CD8-positive, alpha-beta memory T cell (primary cell): Measurements from ENCODE around the gene IFI44L. TPM values are rescaled to one million over a fixed set of nuclear protein-coding genes. Genes with fewer than 3 reads are reported as not detected.
A peak's percentile ranks its signal among the peaks of the same experiment; 100 is the strongest.

Experiments
- CTCF ChIA-PET: fragments of 350-600 bp; sonication (Branson Sonifier 250); formaldehyde crosslinking; loops from one replicate; lab custom pipeline; 2021; ENCODE audit warnings: antibody characterized with exemption; lab: Charles Lee
- POLR2A ChIA-PET: fragments of 350-600 bp; sonication (Branson Sonifier 250); formaldehyde crosslinking; loops from one replicate; lab custom pipeline; 2021; ENCODE audit warnings: antibody characterized with exemption; lab: Charles Lee
- DNase-seq, 5 donors: peaks; one replicate each; pipeline versions ENCODE4 v3.0.0 to v3.0.0-alpha.2; 2020 to 2022; ENCODE audit warnings: mixed read lengths in 1 of 5
- H3K27ac ChIP-seq: one replicate; pipeline ENCODE4 v1.7.0; 2013; ENCODE audit warnings: low read depth, mild to moderate bottlenecking, low read length, moderate library complexity
- H3K27me3 ChIP-seq: 2 replicates; pipeline ENCODE4 v1.7.0; 2013; ENCODE audit warnings: low read length, mild to moderate bottlenecking; ENCODE audit not compliant: insufficient read depth, poor library complexity, severe bottlenecking
- H3K36me3 ChIP-seq: 2 replicates; pipeline ENCODE4 v1.7.0; 2013; ENCODE audit warnings: mild to moderate bottlenecking, low read length, moderate library complexity; ENCODE audit not compliant: insufficient read depth
- H3K4me1 ChIP-seq: 2 replicates; pipeline ENCODE4 v1.7.0; 2013; ENCODE audit warnings: mild to moderate bottlenecking, low read length, moderate library complexity; ENCODE audit not compliant: insufficient read depth
- H3K4me3 ChIP-seq: 2 replicates; pipeline ENCODE4 v1.7.0; 2013; ENCODE audit warnings: mild to moderate bottlenecking, low read length
- H3K9me3 ChIP-seq: 2 replicates; pipeline ENCODE4 v1.7.0; 2013; ENCODE audit warnings: mild to moderate bottlenecking, low read length
- H3K27ac Mint-ChIP-seq, 8 donors: one replicate each; pipeline ENCODE4 v1.8.0; 2020 to 2021; ENCODE audit warnings: mixed read lengths in 8 of 8, mild to moderate bottlenecking in 6 of 8, inconsistent platforms in 3 of 8, moderate library complexity in 3 of 8
- H3K27me3 Mint-ChIP-seq, 2 donors: one replicate each; pipeline ENCODE4 v1.8.0; 2020 to 2021; ENCODE audit warnings: mixed read lengths in 2 of 2, mild to moderate bottlenecking in 1 of 2, moderate library complexity in 1 of 2
- H3K36me3 Mint-ChIP-seq, 3 donors: one replicate each; pipeline ENCODE4 v1.8.0; 2020 to 2021; ENCODE audit warnings: mixed read lengths in 3 of 3, inconsistent platforms in 1 of 3, mild to moderate bottlenecking in 1 of 3
- H3K4me1 Mint-ChIP-seq, 3 donors: one replicate each; pipeline ENCODE4 v1.8.0; 2020 to 2021; ENCODE audit warnings: mixed read lengths in 3 of 3, inconsistent platforms in 1 of 3, mild to moderate bottlenecking in 1 of 3
- H3K4me3 Mint-ChIP-seq, 7 donors: one replicate each; pipeline ENCODE4 v1.8.0; 2020 to 2021; ENCODE audit warnings: mixed read lengths in 7 of 7, mild to moderate bottlenecking in 6 of 7, moderate library complexity in 4 of 7, inconsistent platforms in 2 of 7
- H3K9me3 Mint-ChIP-seq, 5 donors: one replicate each; pipeline ENCODE4 v1.8.0; 2020 to 2022; ENCODE audit warnings: mixed read lengths in 5 of 5, mild to moderate bottlenecking in 3 of 5, moderate library complexity in 2 of 5, inconsistent platforms in 1 of 5
- polyA plus RNA-seq: library from polyadenylated mRNA; unstranded; fragments of 300-500 nt; fragmentation: Illumina TruSeq; gene quantifications from one replicate; pipeline ENCODE4 v1.2.3, GENCODE V29; 2021
- total RNA-seq, 2 experiments: library from RNA; stranded (reverse); gene quantifications; one replicate each; pipeline ENCODE4 v1.2.3, GENCODE V29; 2021

Gene IFI44L
- total and polyA plus RNA-seq, 3 experiments from 2014 or later, result 1.4 to 12.7 (median 2.3) TPM

- peak overlapping the region in 5 of 8 donors; percentile 28 to 82 (median 52) for H3K27ac Mint-ChIP-seq
Observed at GRCh38 chr1:78663923-78664322, 43.7 kb downstream of the IFI44L start.

DNA sequence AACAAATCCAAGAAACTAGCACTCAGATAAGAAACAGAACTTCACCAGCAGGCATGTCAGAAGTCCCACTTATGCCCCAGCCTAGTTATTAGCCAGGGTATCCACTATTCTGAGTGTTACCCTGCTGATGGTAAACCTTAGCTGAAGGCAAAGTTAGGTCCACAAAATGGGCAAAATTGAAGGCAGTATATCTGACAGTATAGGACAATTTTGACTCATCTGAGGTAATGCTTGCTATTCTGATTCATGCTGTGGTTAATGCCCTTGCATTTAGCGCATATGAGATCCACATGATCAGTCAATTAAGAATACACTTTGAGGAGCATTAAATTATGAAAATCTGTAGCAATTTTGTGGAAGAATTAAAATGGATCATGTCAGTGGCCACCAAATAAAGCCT is 44.5 kb downstream of the IFI44L start:
- no peak overlapping the region for H3K4me3 Mint-ChIP-seq
- H3K9me3 ChIP-seq, result no peaks in the 10 kb centered on the region
- peaks cover 0 to 5% (median 4%) of the 10 kb centered on the region in 3 donors for H3K4me1 Mint-ChIP-seq
- H3K27ac ChIP-seq, result no peak overlapping the region
- H3K4me1 ChIP-seq, result no peaks in the 10 kb centered on the region
- no peak overlapping the region for H3K27ac Mint-ChIP-seq
- peaks cover 16% of the 10 kb centered on the region for H3K36me3 ChIP-seq
- H3K27me3 ChIP-seq, result no peaks in the 10 kb centered on the region
- H3K4me3 ChIP-seq, result no peak overlapping the region
- POLR2A ChIA-PET, result no interaction called here
- H3K27me3 Mint-ChIP-seq, result no peaks in the 10 kb centered on the region
- H3K36me3 Mint-ChIP-seq, result peaks cover 0 to 39% (median 17%) of the 10 kb centered on the region in 3 donors
- no peaks in the 10 kb centered on the region for H3K9me3 Mint-ChIP-seq
- CTCF ChIA-PET, result interaction anchor here (1.0 to 1.7 kb wide), 2 partner anchors 19 to 47 kb away, joined by 3 to 6 read pairs; no protein-coding TSS in a partner anchor
- no peak for DNase-seq

More at GRCh38 chr1:78663923-78664322, 43.7 kb downstream of the IFI44L start:
- DNase-seq, result no peak
- H3K9me3 Mint-ChIP-seq, result no peaks in the 10 kb centered on the region
- no peak overlapping the region for H3K27ac ChIP-seq
- peaks cover 3 to 47% (median 23%) of the 10 kb centered on the region in 3 donors for H3K36me3 Mint-ChIP-seq
- H3K4me3 ChIP-seq, result no peak overlapping the region
- CTCF ChIA-PET, result no interaction called here
- peaks cover 0 to 8% (median 5%) of the 10 kb centered on the region in 3 donors for H3K4me1 Mint-ChIP-seq
- no peaks in the 10 kb centered on the region for H3K27me3 ChIP-seq
- no peaks in the 10 kb centered on the region for H3K27me3 Mint-ChIP-seq
- H3K9me3 ChIP-seq, result no peaks in the 10 kb centered on the region
- POLR2A ChIA-PET, result no interaction called here
- H3K4me3 Mint-ChIP-seq, result no peak overlapping the region
- H3K4me1 ChIP-seq, result no peaks in the 10 kb centered on the region
- peaks cover 23% of the 10 kb centered on the region for H3K36me3 ChIP-seq

DNA sequence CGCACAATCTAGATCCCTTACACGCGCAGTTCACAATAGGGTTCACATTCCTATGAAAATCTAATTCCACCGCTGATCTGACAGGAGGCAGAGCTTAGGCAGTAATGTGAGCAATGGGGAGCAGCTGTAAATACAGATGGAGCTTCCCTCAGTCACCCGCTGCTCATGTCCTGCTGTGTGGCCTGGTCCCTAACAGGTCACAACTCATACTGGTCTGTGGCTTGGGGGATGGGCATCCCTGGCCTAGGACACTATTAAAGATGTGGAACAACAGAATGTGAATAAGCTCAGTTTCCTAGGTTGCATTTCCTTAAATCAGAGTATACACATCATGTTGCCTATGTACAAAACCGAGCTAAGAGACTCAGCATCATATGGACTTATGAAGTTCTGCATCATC is 45.6 kb downstream of the IFI44L start:
- Mint-ChIP-seq H3K27me3 (no peaks in the 10 kb centered on the region), H3K36me3 (peaks cover 0 to 30% (median 11%) of the 10 kb centered on the region in 3 donors), H3K4me3 (no peak overlapping the region), H3K4me1 (peaks cover 0 to 5% (median 4%) of the 10 kb centered on the region in 3 donors), H3K27ac (peak overlapping the region in 1 of 8 donors; percentile 64), H3K9me3 (no peaks in the 10 kb centered on the region)
- Histone ChIP-seq H3K27ac (no peak overlapping the region), H3K36me3 (peaks cover 7% of the 10 kb centered on the region), H3K9me3 (no peaks in the 10 kb centered on the region), H3K27me3 (no peaks in the 10 kb centered on the region), H3K4me1 (no peaks in the 10 kb centered on the region), H3K4me3 (no peak overlapping the region)
- ChIA-PET CTCF (interaction anchor here (1.7 to 2.2 kb wide), 2 partner anchors 10 to 48 kb away, joined by 5 to 6 read pairs; no protein-coding TSS in a partner anchor), POLR2A (no interaction called here)
- DNase-seq, result no peak

- Mint-ChIP-seq H3K27ac (no peak overlapping the region), H3K9me3 (no peaks in the 10 kb centered on the region), H3K4me3 (no peak overlapping the region), H3K27me3 (no peaks in the 10 kb centered on the region), H3K36me3 (peaks cover 0 to 12% (median 7%) of the 10 kb centered on the region in 3 donors), H3K4me1 (peaks cover 0 to 5% (median 4%) of the 10 kb centered on the region in 3 donors)
- DNase-seq, result no peak
- no peaks in the 10 kb centered on the region for H3K4me1 ChIP-seq
- ChIA-PET CTCF (interaction anchor here (1.4 to 2.2 kb wide), 2 partner anchors 8 to 10 kb away, joined by 4 to 5 read pairs; no protein-coding TSS in a partner anchor), POLR2A (no interaction called here)
- peaks cover 6% of the 10 kb centered on the region for H3K36me3 ChIP-seq
- no peaks in the 10 kb centered on the region for H3K27me3 ChIP-seq
- no peak overlapping the region for H3K4me3 ChIP-seq
- no peak overlapping the region for H3K27ac ChIP-seq
- H3K9me3 ChIP-seq, result no peaks in the 10 kb centered on the region
Observed at GRCh38 chr1:78667939-78668338, 47.7 kb downstream of the IFI44L start.

- Histone ChIP-seq H3K27me3 (no peaks in the 10 kb centered on the region), H3K4me3 (no peak overlapping the region), H3K4me1 (no peaks in the 10 kb centered on the region), H3K36me3 (peaks cover 1% of the 10 kb centered on the region), H3K9me3 (no peaks in the 10 kb centered on the region), H3K27ac (no peak overlapping the region)
- ChIA-PET POLR2A (no interaction called here), CTCF (no interaction called here)
- Mint-ChIP-seq H3K4me3 (no peak overlapping the region), H3K27me3 (no peaks in the 10 kb centered on the region), H3K9me3 (no peaks in the 10 kb centered on the region), H3K36me3 (peaks cover 0 to 7% (median 3%) of the 10 kb centered on the region in 3 donors), H3K4me1 (peaks cover 0 to 5% (median 1%) of the 10 kb centered on the region in 3 donors), H3K27ac (no peak overlapping the region)
- no peak for DNase-seq
Observed at GRCh38 chr1:78668427-78668826, 48.2 kb downstream of the IFI44L start.

DNA sequence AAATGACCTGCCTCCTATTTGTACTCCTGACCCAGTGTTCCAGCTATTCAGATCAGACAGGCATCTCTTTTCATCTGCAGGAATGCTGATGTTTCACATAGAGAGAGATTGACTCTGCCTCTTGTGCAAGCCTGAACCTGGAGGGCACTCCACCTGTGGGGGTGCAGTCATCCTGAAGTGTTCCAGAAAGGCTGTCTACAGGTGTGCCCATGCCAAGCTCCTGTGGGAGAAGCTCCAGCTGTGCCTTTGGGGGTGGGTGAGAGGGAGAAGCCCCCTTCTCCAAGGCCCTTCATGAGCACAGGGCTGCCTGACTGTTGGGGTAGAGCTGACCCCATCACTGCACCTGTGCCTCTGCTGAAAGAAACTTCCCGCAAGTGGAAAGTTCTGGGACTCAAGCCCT is 52.2 kb downstream of the IFI44L start:
- Mint-ChIP-seq H3K4me3 (no peak overlapping the region), H3K27me3 (no peaks in the 10 kb centered on the region), H3K36me3 (no peaks in the 10 kb centered on the region), H3K27ac (peak overlapping the region in 1 of 8 donors; percentile 40), H3K9me3 (no peaks in the 10 kb centered on the region), H3K4me1 (no peaks in the 10 kb centered on the region)
- no peaks in the 10 kb centered on the region for H3K27me3 ChIP-seq
- H3K4me3 ChIP-seq, result no peak overlapping the region
- ChIA-PET CTCF (interaction anchor here (0.7 to 5.4 kb wide), 4 partner anchors 18 to 541 kb away, joined by 3 to 37 read pairs (median 3); no protein-coding TSS in a partner anchor), POLR2A (no interaction called here)
- no peak overlapping the region for H3K27ac ChIP-seq
- H3K4me1 ChIP-seq, result no peaks in the 10 kb centered on the region
- no peaks in the 10 kb centered on the region for H3K9me3 ChIP-seq
- no peak for DNase-seq
- H3K36me3 ChIP-seq, result no peaks in the 10 kb centered on the region

- no peaks in the 10 kb centered on the region for H3K4me1 ChIP-seq
- ChIA-PET POLR2A (no interaction called here), CTCF (interaction anchor here (1.0 to 5.4 kb wide), 4 partner anchors 19 to 527 kb away, joined by 3 to 37 read pairs (median 11); partner anchors contain the start of gene IFI44L)
- H3K9me3 ChIP-seq, result no peaks in the 10 kb centered on the region
- no peak overlapping the region for H3K4me3 Mint-ChIP-seq
- peaks cover 0 to under 1% (median 0%) of the 10 kb centered on the region in 3 donors for H3K4me1 Mint-ChIP-seq
- H3K36me3 Mint-ChIP-seq, result no peaks in the 10 kb centered on the region
- no peak for DNase-seq
- no peaks in the 10 kb centered on the region for H3K27me3 ChIP-seq
- no peaks in the 10 kb centered on the region for H3K27me3 Mint-ChIP-seq
- no peaks in the 10 kb centered on the region for H3K36me3 ChIP-seq
- H3K27ac ChIP-seq, result no peak overlapping the region
- no peaks in the 10 kb centered on the region for H3K9me3 Mint-ChIP-seq
- H3K4me3 ChIP-seq, result no peak overlapping the region
- H3K27ac Mint-ChIP-seq, result no peak overlapping the region
Observed at GRCh38 chr1:78673120-78673519, 52.9 kb downstream of the IFI44L start.

- peak; percentile 26 to 61 (median 43) for DNase-seq
- H3K36me3 Mint-ChIP-seq, result no peaks in the 10 kb centered on the region
Observed at GRCh38 chr1:78676347-78676982, 56.2 kb downstream of the IFI44L start.

More at GRCh38 chr1:78676347-78676982, 56.2 kb downstream of the IFI44L start:
- Histone ChIP-seq H3K27ac (no peak overlapping the region), H3K9me3 (no peaks in the 10 kb centered on the region), H3K36me3 (no peaks in the 10 kb centered on the region), H3K4me1 (no peaks in the 10 kb centered on the region), H3K4me3 (no peak overlapping the region), H3K27me3 (no peaks in the 10 kb centered on the region)
- H3K9me3 Mint-ChIP-seq, result no peaks in the 10 kb centered on the region
- ChIA-PET CTCF (interaction anchor here (0.9 to 3.6 kb wide), 6 partner anchors 10 to 533 kb away, joined by 3 to 24 read pairs (median 14); partner anchors contain the start of gene IFI44L), POLR2A (no interaction called here)
- peaks cover 0 to 2% (median 0%) of the 10 kb centered on the region in 3 donors for H3K4me1 Mint-ChIP-seq
- peaks cover 0 to 7% of the 10 kb centered on the region in 2 donors for H3K27me3 Mint-ChIP-seq
- H3K27ac Mint-ChIP-seq, result no peak overlapping the region
- no peak overlapping the region for H3K4me3 Mint-ChIP-seq
